MM.1S (cell line): ENCODE data around the gene TBX4.

ENCODE experiments used
- CTCF ChIP-seq: fragments of 300-600 bp; sonication (generic); IDR thresholded peaks from 2 replicates; pipeline ENCODE4 v1.5.1; 2016; ENCODE audit warnings: antibody characterized with exemption, low read length, mixed read lengths
- EZH2 ChIP-seq: fragments of 300-600 bp; sonication (generic); optimal IDR thresholded peaks from 2 replicates; pipeline ENCODE3; 2017; ENCODE audit warnings: low read depth, mild to moderate bottlenecking, antibody characterized with exemption, low read length, mixed read lengths
- EZH2phosphoT487 ChIP-seq: fragments of 300-600 bp; sonication (generic); IDR thresholded peaks from 2 replicates; pipeline ENCODE4 v1.6.1; 2018; ENCODE audit warnings: antibody characterized with exemption, low read length

GRCh38 chr17:61409301-61410112 lies 42.7 kb upstream of the TBX4 start:
- TF ChIP-seq CTCF (no peak; the same call in 1 of the 2 replicates), EZH2phosphoT487 (no peak), EZH2 (no peak)
